ENCODE measurements around the gene AGMO.
"Not testable (repeated sequence)": the region's sequence is repeated elsewhere in the genome, so short reads cannot be mapped to it uniquely, and the experiment has no call there.

Gene AGMO

GRCh38 chr7:15306296-15306695 is 255.5 kb downstream of the AGMO start:
- in situ Hi-C loops (cut with HindIII; ENCODE audit: low sequenced_read_pairs): no loop called here
- TF ChIP-seq CTCF (IDR thresholded peaks at IDR 0.05; ENCODE audit: low read depth, low read length): no peak
- DNase-seq (ENCODE audit: low read depth, low spot score): no peak
- no peak overlapping the region for H3K4me3 ChIP-seq (ENCODE audit: low read depth, low read length)

GRCh38 chr7:15305002-15305600 is 256.7 kb downstream of the AGMO start:
- TF ChIP-seq CTCF (IDR thresholded peaks at IDR 0.05; ENCODE audit: low read depth, low read length): peak; percentile 82
- no peak overlapping the region for H3K4me3 ChIP-seq (ENCODE audit: low read depth, low read length)
- peak; percentile 52 for DNase-seq (ENCODE audit: low read depth, low spot score)
- in situ Hi-C loops (cut with HindIII; ENCODE audit: low sequenced_read_pairs): no loop called here

- in situ Hi-C loops (cut with HindIII; ENCODE audit: low sequenced_read_pairs): no loop called here
- no peak overlapping the region for H3K4me3 ChIP-seq (ENCODE audit: low read depth, low read length)
- no peak for TF ChIP-seq CTCF (IDR thresholded peaks at IDR 0.05; ENCODE audit: low read depth, low read length)
- no peak for DNase-seq (ENCODE audit: low read depth, low spot score)
These were observed 258.5 kb downstream of the AGMO start for GRCh38 chr7:15303357-15303756.

- DNase-seq (ENCODE audit: low read depth, low spot score); in situ Hi-C loops (cut with HindIII; ENCODE audit: low sequenced_read_pairs); H3K4me3 ChIP-seq (ENCODE audit: low read depth, low read length): not testable (repeated sequence)
These were observed 260.8 kb downstream of the AGMO start for GRCh38 chr7:15300986-15301385.

GRCh38 chr7:15292138-15292537 is 269.7 kb downstream of the AGMO start:
- no peak overlapping the region for H3K4me3 ChIP-seq (ENCODE audit: low read depth, low read length)
- TF ChIP-seq CTCF (IDR thresholded peaks at IDR 0.05; ENCODE audit: low read depth, low read length): no peak
- in situ Hi-C loops (cut with HindIII; ENCODE audit: low sequenced_read_pairs): no loop called here
- DNase-seq (ENCODE audit: low read depth, low spot score): no peak

GRCh38 chr7:15291699-15292098 is 270.1 kb downstream of the AGMO start:
- no peak for DNase-seq (ENCODE audit: low read depth, low spot score)
- no peak overlapping the region for H3K4me3 ChIP-seq (ENCODE audit: low read depth, low read length)
- TF ChIP-seq CTCF (IDR thresholded peaks at IDR 0.05; ENCODE audit: low read depth, low read length): no peak
- in situ Hi-C loops (cut with HindIII; ENCODE audit: low sequenced_read_pairs): no loop called here

GRCh38 chr7:15288741-15289140 is 273.1 kb downstream of the AGMO start:
- no peak for DNase-seq (ENCODE audit: low read depth, low spot score)
- TF ChIP-seq CTCF (IDR thresholded peaks at IDR 0.05; ENCODE audit: low read depth, low read length): no peak
- no peak overlapping the region for H3K4me3 ChIP-seq (ENCODE audit: low read depth, low read length)
- in situ Hi-C loops (cut with HindIII; ENCODE audit: low sequenced_read_pairs): no loop called here
